ENCODE data around the gene LILRB5.
"Not testable (repeated sequence)": the region's sequence is repeated elsewhere in the genome, so short reads cannot be mapped to it uniquely, and the experiment has no call there.

- TF ChIP-seq POLR2A (IDR thresholded peaks at IDR 0.05; ENCODE audit: low read depth, low read length); MXI1 (IDR thresholded peaks at IDR 0.05; ENCODE audit: borderline replicate concordance, low read depth, low read length); CTCF (conservative IDR thresholded peaks at IDR 0.05; ENCODE audit: low read depth, low read length); SMC3 (IDR thresholded peaks at IDR 0.05; ENCODE audit: low read depth, low read length); RFX5 (IDR thresholded peaks at IDR 0.05; ENCODE audit: low read depth, low read length); CEBPB (IDR thresholded peaks at IDR 0.05; ENCODE audit: low read depth, low read length); ELK1 (IDR thresholded peaks at IDR 0.05; ENCODE audit: borderline replicate concordance, low read depth, low read length); MAFK (IDR thresholded peaks at IDR 0.05; ENCODE audit: low read depth, low read length); NFE2L2 (IDR thresholded peaks at IDR 0.05; ENCODE audit: low read depth, low read length): not testable (repeated sequence)
- TF ChIP-seq, protein P1, sequence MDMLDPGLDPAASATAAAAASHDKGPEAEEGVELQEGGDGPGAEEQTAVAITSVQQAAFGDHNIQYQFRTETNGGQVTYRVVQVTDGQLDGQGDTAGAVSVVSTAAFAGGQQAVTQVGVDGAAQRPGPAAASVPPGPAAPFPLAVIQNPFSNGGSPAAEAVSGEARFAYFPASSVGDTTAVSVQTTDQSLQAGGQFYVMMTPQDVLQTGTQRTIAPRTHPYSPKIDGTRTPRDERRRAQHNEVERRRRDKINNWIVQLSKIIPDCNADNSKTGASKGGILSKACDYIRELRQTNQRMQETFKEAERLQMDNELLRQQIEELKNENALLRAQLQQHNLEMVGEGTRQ (IDR thresholded peaks at IDR 0.05; ENCODE audit: low read depth, low read length) = not testable (repeated sequence)
Measured at GRCh38 chr19:54280025-54280424, 23.0 kb upstream of the LILRB5 start.
